HG03108 (cell line): ENCODE measurements around the gene CDK11A.

Source experiments
- ATAC-seq: cut with Tn5 transposase; IDR thresholded peaks from one replicate; pipeline ENCODE4 v1.9.1; 2021; ENCODE audit warnings: moderate library complexity; ENCODE audit not compliant: unreplicated experiment

The CDK11A gene

DNA sequence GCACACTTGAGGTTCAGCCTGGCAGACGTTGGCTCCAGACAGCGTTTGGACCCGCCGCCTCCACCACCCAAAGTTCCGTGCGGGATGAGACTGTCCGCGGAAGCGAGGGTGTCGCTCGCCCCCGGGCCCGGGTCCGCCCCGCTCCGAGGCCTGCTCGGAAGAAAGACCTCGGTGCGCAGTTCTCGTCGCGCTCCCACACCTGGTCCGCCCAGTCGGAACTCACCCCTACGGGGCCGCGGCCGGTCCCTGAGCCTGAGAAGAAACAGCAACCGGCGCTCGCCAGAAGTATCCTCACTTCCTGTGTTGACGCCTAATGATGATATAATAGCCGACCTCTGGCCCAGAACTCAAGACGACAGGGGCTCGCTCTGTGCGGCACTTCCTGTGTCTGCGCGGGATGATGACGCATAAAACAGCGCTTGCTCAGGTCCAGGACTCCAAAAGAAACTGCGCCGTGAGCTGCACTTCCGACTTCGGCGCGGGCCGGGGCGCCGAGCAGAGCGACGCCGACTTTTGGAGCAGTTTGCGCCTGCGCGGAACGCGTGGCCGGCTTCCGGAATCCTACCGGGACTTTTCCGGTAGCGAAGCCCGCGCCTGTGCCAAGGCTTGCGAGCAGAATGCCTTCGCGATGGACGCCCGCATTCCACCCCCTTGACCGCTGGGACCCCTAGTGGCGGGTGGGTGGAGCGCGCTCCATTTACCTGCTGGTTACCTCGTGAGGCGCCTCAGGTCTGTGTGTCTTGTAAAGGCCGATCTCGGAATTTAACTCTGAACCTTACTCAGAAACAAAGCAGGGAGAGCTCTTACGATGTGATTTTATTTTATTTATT, at the start of gene CDK11A:
TSS of gene CDK11A (minus strand) at position 323 of the 830 bp plus-strand sequence. CDS start 1,539 bp downstream, outside the sequence.
- peak; percentile 96 for ATAC-seq

DNA sequence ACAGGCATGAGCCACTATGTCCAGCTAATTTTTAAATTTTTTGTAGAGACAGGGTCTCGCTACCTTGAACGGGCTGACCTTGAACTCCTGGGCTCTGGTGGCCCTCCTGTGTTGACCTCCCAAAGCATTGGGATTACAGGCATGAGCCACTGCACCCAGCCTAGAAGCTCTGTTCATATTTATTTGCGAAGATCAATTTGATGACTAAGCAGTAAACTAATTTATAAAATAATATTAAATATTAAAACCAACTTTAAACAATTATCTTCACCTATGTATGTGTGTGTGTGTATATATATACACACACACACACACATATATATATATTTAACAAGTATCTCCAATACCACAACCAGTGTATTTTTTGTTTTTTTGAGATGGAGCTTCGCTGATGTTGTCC, 49.7 kb upstream of the CDK11A start:
- ATAC-seq, result no peak

DNA sequence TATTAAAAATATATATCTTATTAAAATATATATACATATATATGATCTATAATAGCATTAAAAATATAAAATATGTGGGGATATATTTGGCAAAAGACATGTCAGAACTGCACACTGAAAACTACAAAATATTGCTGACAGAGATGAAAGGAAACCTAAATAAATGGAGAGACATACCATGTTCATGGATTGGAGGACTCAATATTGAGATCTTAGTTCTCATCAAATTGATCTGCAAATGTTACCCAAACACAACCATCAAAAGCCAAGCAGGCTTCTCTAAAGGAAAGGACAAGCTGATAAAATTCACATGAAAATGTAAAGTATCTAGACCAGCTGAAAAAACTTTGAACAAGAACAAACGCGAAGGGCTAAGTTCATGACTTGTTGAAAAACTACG, 46.9 kb upstream of the CDK11A start:
- ATAC-seq, result no peak

DNA sequence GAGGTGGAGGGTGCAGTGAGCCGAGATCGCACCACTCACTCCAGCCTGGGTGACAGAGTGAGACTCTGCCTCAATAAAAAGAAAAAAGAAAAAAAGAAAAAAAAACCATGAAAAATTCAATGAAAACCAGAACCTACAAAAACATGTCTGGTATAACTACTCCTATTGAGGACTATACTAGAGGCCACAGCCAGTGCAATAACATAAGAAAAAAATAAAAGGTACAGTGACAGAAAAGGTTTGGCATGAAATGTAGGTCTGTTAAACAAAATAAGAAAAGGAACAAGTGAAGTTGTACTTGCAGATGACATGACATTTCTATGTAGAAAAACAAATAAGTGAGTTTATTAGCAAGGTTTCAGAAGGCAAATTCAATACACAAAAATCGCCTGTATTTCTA, 45.9 kb upstream of the CDK11A start:
- ATAC-seq, result no peak

DNA sequence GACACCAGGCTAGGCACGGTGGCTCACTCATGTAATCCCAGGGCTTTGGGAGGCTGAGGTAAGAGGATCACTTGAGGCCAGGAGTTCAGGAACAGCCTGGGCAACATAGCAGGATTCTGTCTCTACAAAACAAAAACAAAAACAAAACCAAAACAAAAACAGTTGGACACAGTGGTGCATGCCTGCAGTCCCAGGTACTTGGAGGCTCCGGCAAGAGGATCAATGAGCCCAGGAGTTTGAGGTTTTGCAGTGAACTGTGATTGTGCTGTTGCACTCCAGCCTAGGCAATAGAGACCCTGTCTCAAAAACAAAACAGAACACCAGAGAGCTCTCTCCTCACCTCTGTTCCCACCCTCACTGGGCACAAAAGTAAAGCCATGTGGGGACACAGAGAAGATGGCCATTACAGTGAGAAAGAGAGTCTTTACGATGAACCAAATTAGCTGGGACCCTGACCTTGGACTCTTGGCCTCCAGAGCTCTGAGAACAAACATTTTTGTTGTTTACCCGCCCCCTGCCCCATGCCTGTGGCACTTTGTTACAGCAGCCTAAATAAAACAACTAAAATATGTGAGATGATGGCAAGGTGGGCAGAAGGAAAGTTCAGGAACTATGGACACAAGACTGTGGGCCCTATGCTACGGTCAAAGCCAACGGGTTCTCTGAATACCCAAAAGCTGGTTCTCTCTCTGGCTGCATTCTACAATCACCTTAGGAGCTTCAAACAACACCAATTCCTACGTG, 44.3 kb upstream of the CDK11A start:
- ATAC-seq, result no peak

DNA sequence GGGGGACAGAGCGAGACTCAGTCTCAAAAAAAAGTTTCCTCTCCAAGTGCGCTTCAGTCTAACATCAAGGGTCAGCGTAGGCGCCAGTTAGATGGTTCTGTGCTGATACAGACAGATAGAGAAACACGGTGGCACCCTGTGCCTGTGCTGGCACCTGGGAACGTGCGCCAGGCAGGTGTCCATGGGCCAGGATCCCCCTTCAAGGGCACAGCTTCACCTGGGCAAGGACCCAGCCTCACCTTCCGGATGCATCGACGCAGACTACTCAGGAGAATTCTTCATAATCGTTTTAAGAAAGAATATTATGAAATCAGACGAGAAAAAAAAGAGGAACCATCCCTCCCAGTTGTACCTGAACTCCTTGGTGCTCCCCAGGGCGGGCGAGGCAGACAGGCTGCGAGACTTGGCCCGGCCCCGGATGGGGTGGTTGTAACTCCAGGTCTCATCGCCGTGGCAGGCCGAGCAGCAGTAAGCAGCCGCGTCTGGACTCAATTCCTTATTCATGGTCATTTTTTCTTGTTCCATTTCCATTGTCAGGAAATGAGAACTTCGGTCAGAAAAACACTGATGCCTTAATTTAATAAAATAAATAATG, 40.8 kb upstream of the CDK11A start:
- no peak for ATAC-seq

DNA sequence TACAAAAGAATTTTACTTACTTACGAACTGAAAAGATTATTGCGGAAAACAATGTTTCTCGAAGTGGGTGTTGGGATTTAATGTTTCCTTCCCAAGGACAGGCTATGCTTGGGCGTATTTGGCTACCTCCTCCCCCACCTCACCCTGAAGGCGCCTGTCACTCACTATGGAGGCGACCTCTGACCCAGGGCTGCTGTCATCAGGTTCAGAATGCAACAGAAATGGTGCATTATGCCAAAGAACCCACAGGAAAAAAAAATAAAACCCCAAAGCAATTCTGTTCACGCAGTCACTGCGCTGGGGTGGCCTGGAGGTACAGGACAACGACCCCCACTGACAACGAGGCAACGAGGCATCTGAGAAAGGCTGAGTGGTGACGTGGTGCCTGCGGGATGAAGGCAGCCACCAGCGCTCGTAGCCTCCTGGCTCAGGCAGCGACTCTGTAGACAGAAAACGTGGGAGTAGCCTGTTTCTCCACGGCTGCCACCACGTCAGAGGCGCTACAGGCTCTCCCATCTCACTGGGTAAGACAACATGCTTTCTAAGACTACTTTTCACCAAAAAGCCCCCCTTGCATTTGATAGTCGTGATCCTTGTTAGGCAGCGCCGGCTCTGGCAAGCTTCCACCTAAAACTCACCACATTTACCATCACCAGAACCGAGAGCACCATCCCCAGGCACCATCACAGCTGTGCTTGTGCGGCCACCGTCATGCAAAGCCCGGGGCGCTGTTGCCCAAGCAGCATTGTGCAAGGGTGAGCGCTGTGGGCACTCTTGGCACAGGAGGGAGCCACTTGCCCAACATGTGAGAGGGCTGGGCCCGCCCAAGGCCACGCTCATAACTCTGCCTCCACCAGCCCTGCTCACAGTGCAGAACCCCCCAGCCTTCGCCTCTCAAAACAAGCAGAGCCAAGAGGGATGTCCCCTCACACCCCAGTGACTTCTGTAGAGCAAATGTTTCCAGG, 39.8 kb upstream of the CDK11A start:
- no peak for ATAC-seq

DNA sequence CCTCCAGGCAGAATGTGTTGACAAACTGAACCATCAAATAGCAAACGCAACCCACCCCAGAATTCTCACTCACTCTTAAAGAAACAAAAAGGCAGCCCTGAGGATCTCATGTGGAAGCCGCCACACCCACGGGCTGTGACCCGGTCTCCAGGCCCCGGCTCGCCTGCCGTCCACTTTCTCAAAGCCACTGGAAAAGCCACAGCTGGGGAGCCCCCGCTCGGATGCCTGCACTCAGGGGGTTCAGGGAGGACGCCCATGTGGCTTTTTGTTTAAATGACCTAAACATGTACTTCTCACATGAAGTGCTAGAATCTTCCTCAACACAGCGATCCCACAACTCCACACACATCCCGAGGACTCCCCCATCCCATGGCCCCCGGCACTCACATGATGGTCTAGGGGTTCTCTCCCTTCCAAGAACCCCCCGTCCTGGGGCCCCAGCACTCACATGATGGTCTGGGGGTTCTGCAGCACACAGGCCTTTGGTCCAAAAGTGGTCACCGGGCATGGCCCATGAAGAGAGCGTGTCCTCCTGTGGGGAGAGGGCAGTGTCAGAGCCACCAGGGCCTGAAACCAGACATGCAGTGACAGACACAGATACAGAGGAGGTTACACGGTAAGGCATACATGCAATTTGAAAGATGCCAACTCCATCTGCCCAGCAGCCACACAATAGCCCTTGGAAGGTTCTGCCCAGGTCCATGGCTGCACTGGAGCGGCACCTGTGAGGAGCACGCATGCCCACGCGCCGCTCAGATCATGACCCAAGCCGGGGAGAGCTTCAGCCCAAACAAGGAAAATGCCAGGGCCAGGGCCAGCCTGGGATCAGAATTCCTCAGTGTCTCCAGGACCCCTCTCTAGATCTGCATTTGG, 37.6 kb upstream of the CDK11A start:
- no peak for ATAC-seq

DNA sequence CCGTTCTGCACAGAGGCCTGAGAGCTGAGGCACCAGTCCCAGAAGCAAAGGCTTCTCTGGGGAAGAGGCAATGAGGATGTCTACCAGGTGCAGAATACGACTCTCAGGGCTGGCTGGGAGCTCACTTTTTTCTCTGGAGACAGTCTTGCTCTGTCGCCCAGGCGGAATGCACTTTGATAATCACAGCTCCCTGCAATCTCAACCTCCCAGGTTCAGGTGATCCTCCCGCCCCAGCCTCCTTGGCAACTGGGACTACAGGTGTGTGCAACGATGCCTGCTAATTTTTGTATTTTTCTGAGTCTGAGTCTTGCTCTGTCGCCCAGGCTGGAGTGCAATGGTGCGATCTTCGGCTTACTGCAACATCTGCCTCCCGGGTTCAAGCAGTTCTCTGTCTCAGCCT, 36.6 kb upstream of the CDK11A start:
- no peak for ATAC-seq

DNA sequence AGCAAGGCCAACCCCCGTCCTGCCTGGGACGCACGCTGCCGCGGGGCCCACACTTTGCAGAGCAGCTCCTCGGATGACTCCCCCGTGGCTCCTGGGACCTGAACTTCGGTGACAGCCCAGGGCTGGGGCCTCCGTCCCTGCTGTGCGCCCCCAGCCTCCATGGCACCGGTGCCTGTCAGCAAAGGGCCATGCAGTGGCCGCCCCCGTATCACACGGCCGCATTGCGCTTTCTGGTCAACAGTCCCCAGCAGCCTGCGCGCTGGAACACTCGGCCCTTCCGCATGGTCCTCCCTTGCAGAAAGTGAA, 36.1 kb upstream of the CDK11A start:
- ATAC-seq, result no peak

DNA sequence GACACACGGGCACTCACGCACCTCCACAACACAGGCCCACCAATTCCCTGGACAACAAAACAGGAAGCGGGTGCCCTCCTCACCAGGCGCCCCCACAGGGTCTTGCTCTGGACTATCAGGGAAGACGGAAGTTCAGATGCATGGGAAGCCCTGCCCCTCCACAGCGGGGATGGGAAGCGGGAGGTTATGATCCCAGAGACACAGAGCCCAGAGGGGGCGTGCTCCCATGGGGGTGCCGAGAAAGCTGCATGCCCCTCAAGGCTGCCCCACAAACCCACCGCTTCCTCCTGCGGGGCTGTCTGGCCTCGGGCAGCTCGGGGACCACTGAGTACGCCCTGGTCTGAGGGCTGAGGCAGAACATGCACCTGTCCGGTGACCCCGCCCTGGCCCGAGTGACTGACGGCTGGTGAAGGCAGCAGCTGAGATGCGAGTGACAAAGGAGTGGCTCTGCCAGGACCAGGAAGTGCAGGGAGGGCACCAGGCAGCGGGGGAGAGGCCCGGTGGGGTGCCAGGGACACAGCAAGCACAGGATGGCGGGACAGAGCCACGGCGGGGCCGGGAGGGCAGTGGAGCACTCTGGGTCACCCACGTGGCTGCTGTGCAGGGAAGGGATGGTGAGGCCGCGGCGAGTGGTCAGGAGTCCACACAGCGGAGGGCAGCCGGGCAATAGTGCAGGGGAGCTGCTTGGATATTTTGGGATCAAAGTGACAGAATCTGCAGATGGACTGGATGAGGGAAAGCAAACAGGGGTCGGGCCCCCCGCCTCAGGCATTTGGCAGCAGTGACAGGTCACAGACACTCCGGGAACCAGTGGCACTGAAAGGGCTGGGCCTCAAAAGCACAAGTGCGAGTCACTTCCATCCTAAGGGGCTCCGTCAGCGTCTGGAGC, 35.5 kb upstream of the CDK11A start:
- ATAC-seq, result no peak

DNA sequence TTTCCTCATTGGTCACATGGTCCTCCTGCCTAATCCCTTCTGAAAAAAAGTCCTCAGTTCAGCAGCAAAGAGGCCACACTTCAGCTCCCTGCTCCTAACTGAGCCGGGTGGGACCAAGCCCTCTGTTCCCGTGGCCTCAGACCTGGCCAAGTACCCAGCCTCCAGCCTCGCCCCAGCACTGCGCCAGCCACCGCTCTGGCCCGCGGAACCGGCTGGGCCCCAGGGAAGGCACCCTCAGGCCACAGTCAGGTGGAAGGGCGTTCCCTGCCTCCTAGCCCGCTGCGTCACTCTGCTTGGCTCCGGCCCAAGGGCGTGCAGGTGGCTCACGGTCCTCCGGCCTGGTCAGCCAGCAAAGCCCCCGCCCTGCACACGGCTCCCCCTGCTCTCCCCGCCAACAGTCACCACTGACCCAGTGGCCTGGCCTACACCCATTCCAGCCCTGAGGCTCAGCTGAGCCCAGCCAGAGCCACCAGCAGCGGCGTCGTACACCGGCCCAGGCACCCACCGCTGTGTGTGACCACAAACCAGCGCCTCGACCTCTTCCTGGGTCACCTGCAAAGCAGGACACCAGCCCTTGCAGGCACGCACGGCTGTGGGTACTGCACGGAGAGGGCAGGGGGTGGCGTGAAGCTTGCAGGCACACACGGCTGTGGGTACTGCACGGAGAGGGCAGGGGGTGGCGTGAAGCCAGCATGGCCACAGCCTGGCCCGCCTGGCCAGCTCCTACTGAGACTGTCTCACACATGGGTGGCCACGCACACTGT, 34.7 kb upstream of the CDK11A start:
- ATAC-seq, result no peak

DNA sequence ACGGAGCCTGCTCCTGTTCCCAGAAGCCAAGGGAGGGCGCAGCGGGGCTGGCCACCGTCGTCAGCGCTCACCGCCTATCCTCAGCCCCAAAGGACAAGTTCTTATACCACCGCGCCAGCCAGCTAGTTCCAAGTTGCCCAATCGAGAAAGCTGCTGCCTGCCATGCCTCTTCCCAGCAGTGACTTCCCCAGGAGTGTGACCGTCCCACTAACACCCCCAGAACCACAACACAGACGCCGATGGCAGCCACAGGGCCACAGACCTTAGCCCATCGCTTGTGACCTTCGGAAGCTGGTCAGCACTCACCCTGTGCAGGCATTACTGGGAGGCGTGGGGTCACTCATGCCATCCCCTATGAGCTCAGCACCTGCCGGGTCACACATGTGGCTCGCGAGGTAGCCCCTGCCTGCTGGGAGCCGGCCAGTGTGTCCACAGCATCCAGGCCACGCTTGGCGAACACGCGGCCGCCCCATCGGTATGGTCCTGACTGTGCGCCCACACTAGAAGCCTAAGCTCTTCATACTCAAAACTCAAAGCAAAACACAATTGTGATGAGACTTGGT, 34.0 kb upstream of the CDK11A start:
- ATAC-seq, result no peak

DNA sequence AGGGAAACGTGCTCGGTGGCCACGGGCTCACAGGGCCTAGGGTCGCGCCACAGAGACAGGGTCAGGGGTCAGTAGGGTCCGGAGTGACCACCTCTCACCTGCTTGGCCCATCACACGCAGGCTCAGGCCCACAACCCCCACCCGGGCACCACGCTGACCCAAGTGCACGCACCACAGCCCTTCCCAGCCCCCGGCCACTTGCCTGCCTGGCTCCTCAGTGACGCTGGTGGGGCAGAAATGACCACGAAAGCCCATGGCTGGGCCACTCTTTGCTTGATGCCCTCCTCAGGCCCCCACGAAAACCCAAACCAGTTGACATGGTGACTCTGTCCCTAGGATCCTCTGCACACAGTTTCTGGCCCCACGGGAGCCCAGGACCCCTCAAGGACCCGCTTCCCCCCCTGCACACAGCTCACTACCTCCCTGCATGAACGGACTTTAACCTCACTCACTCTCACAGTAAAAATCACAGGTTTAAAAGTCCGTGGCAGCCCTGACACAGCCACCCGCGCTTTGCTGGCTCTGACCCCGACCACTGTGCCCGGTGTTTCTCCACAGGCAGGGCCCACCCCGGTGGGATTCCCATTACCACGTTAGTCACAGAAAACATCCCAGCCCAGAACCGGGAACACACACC, 33.4 kb upstream of the CDK11A start:
- ATAC-seq, result no peak

DNA sequence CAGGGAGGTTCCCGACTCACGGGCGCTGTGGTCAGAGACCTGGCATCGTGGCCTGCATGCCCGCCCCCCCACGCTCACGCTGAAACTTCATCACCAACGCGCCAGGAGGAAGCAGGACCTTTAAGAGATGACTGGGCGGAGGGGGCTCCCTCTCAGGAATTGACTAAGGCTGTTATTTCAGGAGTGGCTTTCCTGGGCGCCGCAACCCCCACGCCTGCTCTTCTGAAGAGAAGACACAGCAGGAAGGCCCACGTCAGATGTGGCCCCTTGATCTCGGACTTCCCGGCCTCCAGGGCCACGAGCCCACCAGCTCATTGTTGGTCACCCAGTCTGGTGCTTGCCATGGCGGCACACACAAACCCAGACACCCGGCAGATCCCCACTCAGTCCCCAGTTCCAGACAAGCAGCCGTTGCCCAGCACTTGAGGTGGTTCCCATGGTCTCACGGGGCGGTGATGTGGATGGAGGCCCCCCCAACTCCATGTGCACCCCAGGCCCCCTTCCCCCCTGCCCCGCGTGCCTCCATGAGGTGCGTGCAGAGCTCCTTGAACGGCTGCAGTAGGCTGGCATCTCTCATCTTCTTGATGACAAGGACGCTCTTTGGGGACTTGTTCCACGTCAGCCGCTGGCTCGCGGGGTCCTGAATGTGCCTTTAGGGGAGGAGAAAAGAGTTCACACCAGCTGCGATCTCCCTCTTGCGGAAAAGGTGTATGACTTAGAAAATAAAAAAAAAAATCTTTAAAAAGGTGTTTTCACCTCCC, 32.7 kb upstream of the CDK11A start:
- no peak for ATAC-seq

DNA sequence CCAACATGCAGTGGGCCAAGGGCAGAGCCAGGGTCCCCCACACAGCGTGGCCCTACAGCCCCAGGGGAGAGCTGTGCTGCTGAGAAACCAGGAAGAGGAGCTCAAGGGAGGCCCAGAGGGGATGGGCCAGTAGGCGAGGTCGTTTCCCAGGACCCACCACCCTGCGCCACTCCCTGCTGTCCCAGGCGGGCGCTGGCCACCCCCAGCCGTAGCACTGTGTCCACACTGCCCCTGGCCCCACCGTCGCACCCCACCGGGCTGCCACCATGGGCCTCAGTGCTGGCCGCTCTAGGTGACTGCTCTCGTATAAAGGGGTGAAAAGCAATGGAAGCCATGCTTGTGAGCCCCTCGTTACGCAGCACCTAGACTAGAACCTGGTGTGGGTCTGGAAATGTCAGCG, 31.7 kb upstream of the CDK11A start:
- no peak for ATAC-seq

DNA sequence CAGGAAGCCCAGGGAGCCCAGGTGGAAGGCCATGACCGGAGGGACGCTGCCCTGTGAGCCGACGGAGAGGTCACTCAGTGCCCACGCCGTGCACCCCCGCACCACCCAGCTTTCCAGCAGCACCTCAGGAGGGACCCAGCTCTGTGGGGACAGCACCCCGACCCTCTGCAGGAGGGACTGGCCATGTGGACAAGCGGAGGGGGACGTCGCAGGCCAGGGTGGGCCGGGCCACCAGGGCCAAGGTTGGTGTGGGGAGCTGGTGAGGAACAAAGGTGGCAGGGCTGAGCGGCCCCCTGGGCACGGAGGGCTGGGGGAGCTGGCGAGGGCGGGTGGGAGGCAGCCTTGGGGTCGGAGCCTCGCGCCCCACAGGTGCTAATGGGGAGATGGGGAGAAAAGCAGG, 31.3 kb upstream of the CDK11A start:
- ATAC-seq, result no peak
